Smooth muscle cell (in vitro differentiated cells): Measurements from ENCODE around the gene STEAP1B. TPM values are rescaled to one million over a fixed set of nuclear protein-coding genes. Genes with fewer than 3 reads are reported as not detected.
"Not testable (repeated sequence)": the region's sequence is repeated elsewhere in the genome, so short reads cannot be mapped to it uniquely, and the experiment has no call there.

Experiments
- DNase-seq: peaks from one replicate; lab custom pipeline; 2025; ENCODE audit not compliant: unreplicated experiment; lab: John Stamatoyannopoulos, UW
- H2AFZ ChIP-seq: fragments of 200-600 bp; sonication (generic); 2 replicates; pipeline ENCODE4 v1.6.0; 2016; ENCODE audit warnings: antibody characterized with exemption, low read depth, mild to moderate bottlenecking
- H3F3A ChIP-seq: fragments of 200-600 bp; sonication (generic); 2 replicates; pipeline ENCODE4 v1.6.0; 2017; ENCODE audit warnings: antibody characterized with exemption, low read depth
- H3K27ac ChIP-seq: fragments of 200-600 bp; sonication (generic); 2 replicates; pipeline ENCODE4 v1.5.1; 2016; ENCODE audit warnings: low read depth, mild to moderate bottlenecking
- H3K27me3 ChIP-seq: fragments of 200-600 bp; sonication (generic); 2 replicates; pipeline ENCODE4 v1.6.1; 2016; ENCODE audit warnings: low read depth, mild to moderate bottlenecking
- H3K36me3 ChIP-seq: fragments of 200-600 bp; sonication (generic); 2 replicates; pipeline ENCODE4 v1.5.1; 2016; ENCODE audit warnings: low read depth
- H3K4me1 ChIP-seq: fragments of 200-600 bp; sonication (generic); 2 replicates; pipeline ENCODE4 v1.5.1; 2016; ENCODE audit warnings: low read depth
- H3K4me2 ChIP-seq: fragments of 200-600 bp; sonication (generic); 2 replicates; pipeline ENCODE4 v1.6.0; 2016; ENCODE audit warnings: mild to moderate bottlenecking
- H3K4me3 ChIP-seq: fragments of 200-600 bp; sonication (generic); 2 replicates; pipeline ENCODE4 v1.5.1; 2016; ENCODE audit warnings: mild to moderate bottlenecking
- H3K79me2 ChIP-seq: fragments of 200-600 bp; sonication (generic); 2 replicates; pipeline ENCODE4 v1.6.0; 2016; ENCODE audit warnings: low read depth, mild to moderate bottlenecking
- H3K9ac ChIP-seq: fragments of 200-600 bp; sonication (generic); 2 replicates; pipeline ENCODE4 v1.6.0; 2016; ENCODE audit warnings: low read depth
- H3K9me3 ChIP-seq: fragments of 200-600 bp; sonication (generic); replicated peaks from 2 replicates; pipeline ENCODE4 v1.5.1; 2016; ENCODE audit warnings: low read depth
- H4K20me1 ChIP-seq: fragments of 200-600 bp; sonication (generic); 2 replicates; pipeline ENCODE4 v1.6.0; 2016; ENCODE audit warnings: low read depth
- CTCF ChIP-seq: fragments of 200-600 bp; sonication (generic); IDR thresholded peaks from 2 replicates; pipeline ENCODE4 v1.5.1; 2017; ENCODE audit warnings: borderline replicate concordance, mild to moderate bottlenecking, antibody characterized with exemption; ENCODE audit not compliant: insufficient read depth, poor library complexity, severe bottlenecking
- WGBS: methylation state at CpG from one replicate; pipeline ENCODE4 v1.1.7; 2016; ENCODE audit warnings: low lambda C conversion rate; 5-methylcytosine and 5-hydroxymethylcytosine counted together
- polyA plus RNA-seq: library from polyadenylated mRNA; unstranded; fragments of >200 nt; fragmentation: Nextera tagmentation; extraction: Ambion mirVana; gene quantifications from 2 replicates; pipeline ENCODE4 v1.2.1, GENCODE V29; 2016
- total RNA-seq: library from RNA; depleted of rRNA; stranded (reverse); fragments of >200 nt; gene quantifications from 2 replicates; pipeline ENCODE4 v1.2.3, GENCODE V29; 2014

STEAP1B gene
- total and polyA plus RNA-seq, 2 experiments from 2014 or later, result 0.40 TPM; not detected in 1

GRCh38 chr7:22542254-22542653, 42.3 kb upstream of the STEAP1B start:
- H3K9ac ChIP-seq, result no peak overlapping the region
- no peaks in the 10 kb centered on the region for H3F3A ChIP-seq
- H3K27ac ChIP-seq, result no peak overlapping the region
- TF ChIP-seq CTCF, result no peak
- no peaks in the 10 kb centered on the region for H3K4me1 ChIP-seq
- H3K36me3 ChIP-seq, result no peaks in the 10 kb centered on the region
- 94% methylated on average over 5 of the region's 5 CpGs for WGBS
- H3K27me3 ChIP-seq, result peaks cover 7% of the 10 kb centered on the region
- H2AFZ ChIP-seq, result no peak overlapping the region
- DNase-seq, result no peak
- no peak overlapping the region for H3K4me3 ChIP-seq
- no peaks in the 10 kb centered on the region for H4K20me1 ChIP-seq
- H3K4me2 ChIP-seq, result no peak overlapping the region
- no peaks in the 10 kb centered on the region for H3K9me3 ChIP-seq
- H3K79me2 ChIP-seq, result no peaks in the 10 kb centered on the region

DNA sequence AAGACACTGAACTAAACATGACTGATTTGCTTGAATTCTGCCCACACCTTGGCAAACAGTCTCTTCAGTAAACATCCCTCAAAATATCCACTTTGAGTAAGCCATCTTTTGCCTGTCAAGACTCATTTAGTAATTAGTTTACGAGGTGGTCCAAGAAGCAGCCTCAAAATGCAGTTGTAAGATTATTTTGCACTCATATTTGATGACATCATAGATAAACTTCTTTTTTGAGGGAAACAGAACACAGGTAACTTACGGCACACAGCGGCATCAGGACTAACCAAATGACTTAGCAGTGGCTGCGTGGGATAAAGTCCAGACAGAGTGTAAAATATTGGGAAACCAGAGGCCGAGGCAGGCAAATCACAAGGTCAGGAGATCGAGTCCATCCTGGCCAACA, 41.8 kb upstream of the STEAP1B start:
- H3F3A ChIP-seq, result no peaks in the 10 kb centered on the region
- no peak overlapping the region for H3K4me3 ChIP-seq
- DNase-seq, result no peak
- no peak overlapping the region for H3K27ac ChIP-seq
- H3K79me2 ChIP-seq, result no peaks in the 10 kb centered on the region
- no peak overlapping the region for H3K9ac ChIP-seq
- H4K20me1 ChIP-seq, result no peaks in the 10 kb centered on the region
- WGBS, result 95% methylated on average over 6 of the region's 6 CpGs
- H3K9me3 ChIP-seq, result no peaks in the 10 kb centered on the region
- no peak for TF ChIP-seq CTCF
- H2AFZ ChIP-seq, result no peak overlapping the region
- H3K4me1 ChIP-seq, result no peaks in the 10 kb centered on the region
- no peak overlapping the region for H3K4me2 ChIP-seq
- peaks cover 7% of the 10 kb centered on the region for H3K27me3 ChIP-seq
- no peaks in the 10 kb centered on the region for H3K36me3 ChIP-seq

DNA sequence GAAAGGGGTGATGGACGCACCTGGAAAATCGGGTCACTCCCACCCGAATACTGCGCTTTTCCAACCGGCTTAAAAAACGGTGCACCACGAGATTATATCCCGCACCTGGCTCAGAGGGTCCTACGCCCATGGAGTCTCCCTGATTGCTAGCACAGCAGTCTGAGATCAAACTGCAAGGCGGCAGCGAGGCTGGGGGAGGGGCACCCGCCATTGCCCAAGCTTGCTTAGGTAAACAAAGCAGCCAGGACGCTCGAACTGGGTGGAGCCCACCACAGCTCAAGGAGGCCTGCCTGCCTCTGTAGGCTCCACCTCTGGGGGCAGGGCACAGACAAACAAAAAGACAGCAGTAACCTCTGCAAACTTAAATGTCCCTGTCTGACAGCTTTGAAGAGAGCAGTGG, 28.5 kb upstream of the STEAP1B start:
- WGBS, result 53% methylated on average over 3 of the region's 14 CpGs

GRCh38 chr7:22524353-22524947, 24.5 kb upstream of the STEAP1B start:
- H3K4me2 ChIP-seq, H3K9ac ChIP-seq, H4K20me1 ChIP-seq, H3K4me3 ChIP-seq, H3K27me3 ChIP-seq, H3K9me3 ChIP-seq, DNase-seq, H3K27ac ChIP-seq, H3K79me2 ChIP-seq, H3F3A ChIP-seq, H2AFZ ChIP-seq, H3K36me3 ChIP-seq, H3K4me1 ChIP-seq: not testable (repeated sequence)
- 72% methylated on average over 5 of the region's 5 CpGs for WGBS

More for the DNA sequence above, 28.5 kb upstream of the STEAP1B start:
- not testable (repeated sequence) for DNase-seq, H3K27ac ChIP-seq, H3K4me1 ChIP-seq, H2AFZ ChIP-seq, H3K9me3 ChIP-seq, H3K36me3 ChIP-seq, H3K79me2 ChIP-seq, H3F3A ChIP-seq, H3K4me2 ChIP-seq, H3K27me3 ChIP-seq, H3K4me3 ChIP-seq, H4K20me1 ChIP-seq, H3K9ac ChIP-seq
